ENCODE measurements around the gene NTSR1. TPM values are rescaled to one million over a fixed set of nuclear protein-coding genes. Genes with fewer than 3 reads are reported as not detected.

The NTSR1 gene
- polyA plus RNA-seq, 1 donor from 2014 or later = 0.05 TPM

- Histone ChIP-seq H3K4me2 (ENCODE audit: low read length) (no peak overlapping the region), H4K20me1 (ENCODE audit: insufficient read depth) (no peaks in the 10 kb centered on the region), H3F3A (ENCODE audit: insufficient read depth, low read length, poor library complexity, severe bottlenecking) (no peaks in the 10 kb centered on the region), H3K27ac (ENCODE audit: low read length) (no peak overlapping the region), H2AFZ (ENCODE audit: low read depth, low read length) (no peak overlapping the region), H3K9ac (ENCODE audit: low read length) (no peak overlapping the region), H3K27me3 (ENCODE audit: insufficient read depth, low read depth, low read length) (no peaks in the 10 kb centered on the region), H3K9me2 (ENCODE audit: insufficient read depth, low read length) (no peaks in the 10 kb centered on the region), H3K9me3 (ENCODE audit: low read length) (no peaks in the 10 kb centered on the region), H3K79me2 (replicated peaks; ENCODE audit: insufficient read depth, low read length) (no peaks in the 10 kb centered on the region), H3K36me3 (ENCODE audit: insufficient read depth, low read length) (no peaks in the 10 kb centered on the region), H3K4me3 (ENCODE audit: low read length) (no peak overlapping the region)
- TF ChIP-seq MXI1 (conservative IDR thresholded peaks at IDR 0.05; ENCODE audit: poor library complexity, severe bottlenecking) (no peak), EP300 (conservative IDR thresholded peaks at IDR 0.05; ENCODE audit: poor library complexity, severe bottlenecking) (no peak), SMC3 (conservative IDR thresholded peaks at IDR 0.05; ENCODE audit: poor library complexity) (no peak), RAD21 (conservative IDR thresholded peaks at IDR 0.05) (no peak), POLR2AphosphoS5 (IDR thresholded peaks at IDR 0.05) (no peak), EZH2 (IDR thresholded peaks at IDR 0.05; ENCODE audit: borderline replicate concordance, insufficient read depth, low read length, poor library complexity, severe bottlenecking) (no peak), CTCF (IDR thresholded peaks at IDR 0.05; ENCODE audit: poor library complexity, severe bottlenecking) (no peak), REST (IDR thresholded peaks at IDR 0.05; ENCODE audit: borderline replicate concordance) (no peak), TAF1 (IDR thresholded peaks at IDR 0.05; ENCODE audit: low read depth) (no peak)
Measured at GRCh38 chr20:62695448-62696414, 12.9 kb upstream of the NTSR1 start.

- no peak overlapping the region for H3K9ac ChIP-seq (ENCODE audit: low read length)
- H3K27me3 ChIP-seq (ENCODE audit: insufficient read depth, low read depth, low read length) = no peaks in the 10 kb centered on the region
- no peaks in the 10 kb centered on the region for H3K9me3 ChIP-seq (ENCODE audit: low read length)
- H3K79me2 ChIP-seq (replicated peaks; ENCODE audit: insufficient read depth, low read length) = no peaks in the 10 kb centered on the region
- H3K36me3 ChIP-seq (ENCODE audit: insufficient read depth, low read length) = no peaks in the 10 kb centered on the region
- TF ChIP-seq POLR2AphosphoS5 (IDR thresholded peaks at IDR 0.05) (no peak), MXI1 (conservative IDR thresholded peaks at IDR 0.05; ENCODE audit: poor library complexity, severe bottlenecking) (no peak), TAF1 (IDR thresholded peaks at IDR 0.05; ENCODE audit: low read depth) (no peak), RAD21 (conservative IDR thresholded peaks at IDR 0.05) (no peak), EZH2 (IDR thresholded peaks at IDR 0.05; ENCODE audit: borderline replicate concordance, insufficient read depth, low read length, poor library complexity, severe bottlenecking) (no peak), CTCF (IDR thresholded peaks at IDR 0.05; ENCODE audit: poor library complexity, severe bottlenecking) (no peak), EP300 (conservative IDR thresholded peaks at IDR 0.05; ENCODE audit: poor library complexity, severe bottlenecking) (no peak), SMC3 (conservative IDR thresholded peaks at IDR 0.05; ENCODE audit: poor library complexity) (no peak), REST (IDR thresholded peaks at IDR 0.05; ENCODE audit: borderline replicate concordance) (no peak)
- no peaks in the 10 kb centered on the region for H4K20me1 ChIP-seq (ENCODE audit: insufficient read depth)
- H3K27ac ChIP-seq (ENCODE audit: low read length) = no peak overlapping the region
- H3K4me3 ChIP-seq (ENCODE audit: low read length) = no peak overlapping the region
- no peaks in the 10 kb centered on the region for H3F3A ChIP-seq (ENCODE audit: insufficient read depth, low read length, poor library complexity, severe bottlenecking)
- H2AFZ ChIP-seq (ENCODE audit: low read depth, low read length) = no peak overlapping the region
- no peaks in the 10 kb centered on the region for H3K9me2 ChIP-seq (ENCODE audit: insufficient read depth, low read length)
- no peak overlapping the region for H3K4me2 ChIP-seq (ENCODE audit: low read length)
Measured at GRCh38 chr20:62696434-62696957, 12.1 kb upstream of the NTSR1 start.

Measured in neural cell (in vitro differentiated cells).